Mammary epithelial cell (primary cell): ENCODE results near the gene SMARCD1.
A peak's percentile ranks its signal among the peaks of the same experiment; 100 is the strongest.

ENCODE experiments used
- CTCF ChIP-seq, 2 donors: IDR thresholded peaks in 1 of 2; conservative IDR thresholded peaks in 1 of 2; 2 replicates each; pipeline ENCODE4 v1.5.1; 2011 to 2012; ENCODE audit warnings: inconsistent platforms in 2 of 2, low read length in 2 of 2, mild to moderate bottlenecking in 2 of 2, control low read depth in 1 of 2, low read depth in 1 of 2; ENCODE audit not compliant: insufficient read depth in 1 of 2; ENCODE audit errors: extremely low read depth in 1 of 2
- EZH2 ChIP-seq: IDR thresholded peaks from 2 replicates; pipeline ENCODE4 v1.6.1; 2012; ENCODE audit warnings: low read length, inconsistent platforms, borderline replicate concordance

- TF ChIP-seq CTCF (conservative IDR thresholded peaks at IDR 0.05 in 1 of 2, IDR thresholded peaks at IDR 0.05 in 1 of 2; ENCODE audit: extremely low read depth in 1 of 2, insufficient read depth in 1 of 2, low read depth in 1 of 2, low read length in 2 of 2) (peak; percentile 84 to 94), EZH2 (no peak)
Observed at GRCh38 chr12:50074936-50075807, 10.0 kb upstream of the SMARCD1 start.
